ENCODE results near the gene DOK5. TPM values are rescaled to one million over a fixed set of nuclear protein-coding genes. Genes with fewer than 3 reads are reported as not detected.

Gene DOK5
- total RNA-seq, 2 experiments from 2014 or later, result not detected

DNA sequence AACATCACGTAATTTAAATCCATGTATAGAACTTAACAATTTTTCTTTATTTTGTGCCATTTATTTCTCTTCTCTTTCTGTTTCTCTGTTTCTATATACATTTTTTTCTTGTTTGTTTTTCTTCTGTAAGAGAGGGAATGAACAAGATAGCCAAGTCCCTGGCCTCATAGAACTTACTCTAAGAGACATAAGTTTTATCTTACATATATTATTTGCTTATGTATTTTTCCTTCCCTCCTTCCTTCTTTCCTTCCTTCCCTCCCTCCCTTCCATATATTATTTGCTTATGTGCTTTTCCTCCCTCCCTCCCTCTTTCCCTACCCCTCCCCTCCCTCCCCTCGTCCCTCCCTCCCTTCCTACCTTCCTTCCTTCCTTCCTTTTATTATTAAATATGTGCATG, 13.0 kb downstream of the DOK5 start:
- Mint-ChIP-seq H3K4me3 (no peak overlapping the region), H3K27ac (no peak overlapping the region), H3K9me3 (peaks cover 5% of the 10 kb centered on the region), H3K4me1 (ENCODE audit: low read depth) (no peaks in the 10 kb centered on the region), H3K36me3 (ENCODE audit: low read depth) (no peaks in the 10 kb centered on the region), H3K27me3 (peaks cover 17% of the 10 kb centered on the region)
- ATAC-seq (ENCODE audit: poor library complexity) (no peak), DNase-seq (no peak)
- Histone ChIP-seq H3K9me3 (ENCODE audit: control insufficient read depth in 1 of 2, insufficient read depth in 1 of 2, low read length in 2 of 2) (peaks cover 0 to 4% of the 10 kb centered on the region in 2 experiments), H3K36me3 (ENCODE audit: insufficient read depth, low read length) (no peaks in the 10 kb centered on the region), H3K4me1 (ENCODE audit: insufficient read depth, low read length) (no peaks in the 10 kb centered on the region), H3K27ac (ENCODE audit: low read depth in 1 of 2, low read length in 2 of 2) (no peak overlapping the region), H3K4me3 (ENCODE audit: low read length) (no peak overlapping the region), H3K27me3 (ENCODE audit: control insufficient read depth in 1 of 2, insufficient read depth in 2 of 2, low read length in 2 of 2) (peaks cover 0 to 2% of the 10 kb centered on the region in 2 experiments)
- TF ChIP-seq, protein P1, sequence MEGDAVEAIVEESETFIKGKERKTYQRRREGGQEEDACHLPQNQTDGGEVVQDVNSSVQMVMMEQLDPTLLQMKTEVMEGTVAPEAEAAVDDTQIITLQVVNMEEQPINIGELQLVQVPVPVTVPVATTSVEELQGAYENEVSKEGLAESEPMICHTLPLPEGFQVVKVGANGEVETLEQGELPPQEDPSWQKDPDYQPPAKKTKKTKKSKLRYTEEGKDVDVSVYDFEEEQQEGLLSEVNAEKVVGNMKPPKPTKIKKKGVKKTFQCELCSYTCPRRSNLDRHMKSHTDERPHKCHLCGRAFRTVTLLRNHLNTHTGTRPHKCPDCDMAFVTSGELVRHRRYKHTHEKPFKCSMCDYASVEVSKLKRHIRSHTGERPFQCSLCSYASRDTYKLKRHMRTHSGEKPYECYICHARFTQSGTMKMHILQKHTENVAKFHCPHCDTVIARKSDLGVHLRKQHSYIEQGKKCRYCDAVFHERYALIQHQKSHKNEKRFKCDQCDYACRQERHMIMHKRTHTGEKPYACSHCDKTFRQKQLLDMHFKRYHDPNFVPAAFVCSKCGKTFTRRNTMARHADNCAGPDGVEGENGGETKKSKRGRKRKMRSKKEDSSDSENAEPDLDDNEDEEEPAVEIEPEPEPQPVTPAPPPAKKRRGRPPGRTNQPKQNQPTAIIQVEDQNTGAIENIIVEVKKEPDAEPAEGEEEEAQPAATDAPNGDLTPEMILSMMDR (IDR thresholded peaks at IDR 0.05), result no peak
- POLR2A ChIA-PET, result no interaction called here
- CTCF ChIA-PET, result no interaction called here
- intact Hi-C loops (cut with DNase I, micrococcal nuclease), result no loop called here

DNA sequence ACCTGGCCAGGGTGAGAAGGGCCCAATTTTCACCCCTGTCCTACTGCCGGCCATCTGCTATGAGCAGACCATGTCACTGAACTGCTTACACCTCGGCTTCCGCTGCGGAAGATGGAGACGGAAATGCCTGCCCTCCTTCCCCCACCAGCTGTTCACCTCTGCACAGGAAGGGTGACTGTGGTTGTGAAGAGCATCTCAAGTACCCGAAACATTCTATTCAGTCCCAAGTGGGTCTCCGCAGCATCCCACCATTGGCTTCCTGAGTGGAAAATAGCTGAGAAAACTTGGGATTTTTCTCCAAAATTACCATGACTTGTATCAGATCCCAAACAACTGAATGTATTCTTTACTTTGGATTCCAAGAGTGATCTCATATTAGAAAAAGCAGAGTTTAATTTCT, 16.1 kb downstream of the DOK5 start:
- CTCF ChIA-PET, result no interaction called here
- DNase-seq (no peak), ATAC-seq (ENCODE audit: poor library complexity) (no peak)
- intact Hi-C loops (cut with DNase I, micrococcal nuclease), result no loop called here
- Histone ChIP-seq H3K4me3 (ENCODE audit: low read length) (no peak overlapping the region), H3K27ac (ENCODE audit: low read depth in 1 of 2, low read length in 2 of 2) (no peak overlapping the region), H3K4me1 (ENCODE audit: insufficient read depth, low read length) (no peaks in the 10 kb centered on the region), H3K36me3 (ENCODE audit: insufficient read depth, low read length) (no peaks in the 10 kb centered on the region), H3K9me3 (ENCODE audit: control insufficient read depth in 1 of 2, insufficient read depth in 1 of 2, low read length in 2 of 2) (peaks cover 0 to 4% of the 10 kb centered on the region in 2 experiments), H3K27me3 (ENCODE audit: control insufficient read depth in 1 of 2, insufficient read depth in 2 of 2, low read length in 2 of 2) (no peaks in the 10 kb centered on the region)
- Mint-ChIP-seq H3K4me3 (no peak overlapping the region), H3K27ac (no peak overlapping the region), H3K4me1 (ENCODE audit: low read depth) (no peaks in the 10 kb centered on the region), H3K27me3 (peaks cover 12% of the 10 kb centered on the region), H3K36me3 (ENCODE audit: low read depth) (no peaks in the 10 kb centered on the region), H3K9me3 (no peaks in the 10 kb centered on the region)
- POLR2A ChIA-PET, result no interaction called here
- TF ChIP-seq, protein P1 (IDR thresholded peaks at IDR 0.05), result no peak

DNA sequence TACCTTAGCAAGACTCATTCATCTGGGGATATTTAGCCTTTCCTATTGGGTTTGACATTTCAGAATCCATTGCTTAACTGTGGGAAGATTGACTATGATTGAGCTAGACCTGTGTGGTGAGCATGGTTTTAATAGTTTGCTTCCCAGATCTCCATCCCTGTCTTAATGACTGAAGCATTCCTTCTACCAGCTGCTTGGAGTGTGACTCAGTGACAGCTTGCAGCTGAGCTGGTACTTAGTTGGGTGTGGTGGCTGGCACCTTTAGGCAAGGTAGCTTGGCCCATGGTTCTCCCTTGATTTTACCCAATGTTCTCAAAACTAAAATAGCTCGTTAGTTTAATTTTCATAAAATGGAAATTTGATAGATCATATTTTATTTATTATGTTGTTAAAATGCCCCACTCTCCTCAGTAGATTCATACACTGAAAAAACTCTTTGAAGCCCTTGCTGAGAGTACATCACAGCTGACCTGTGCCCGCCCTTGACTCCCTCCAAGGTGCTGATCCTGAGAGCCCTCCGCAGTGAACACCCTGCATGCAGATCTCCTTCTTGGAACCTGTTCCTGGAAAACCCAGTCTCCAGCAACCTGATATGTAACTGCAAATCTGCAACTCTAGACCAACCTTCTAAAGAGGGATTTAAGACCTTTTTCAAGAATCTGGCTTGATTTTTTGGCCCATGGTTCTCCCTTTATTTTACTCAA, 19.1 kb downstream of the DOK5 start:
- no peaks in the 10 kb centered on the region for H3K36me3 Mint-ChIP-seq (ENCODE audit: low read depth)
- H3K4me3 ChIP-seq (ENCODE audit: low read length), result no peak overlapping the region
- no peaks in the 10 kb centered on the region for H3K4me1 Mint-ChIP-seq (ENCODE audit: low read depth)
- intact Hi-C loops (cut with DNase I, micrococcal nuclease), result no loop called here
- TF ChIP-seq, protein P1 (IDR thresholded peaks at IDR 0.05), result no peak
- no peaks in the 10 kb centered on the region for H3K27me3 ChIP-seq (ENCODE audit: control insufficient read depth in 1 of 2, insufficient read depth in 2 of 2, low read length in 2 of 2)
- no peaks in the 10 kb centered on the region for H3K36me3 ChIP-seq (ENCODE audit: insufficient read depth, low read length)
- POLR2A ChIA-PET, result no interaction called here
- no peak overlapping the region for H3K27ac Mint-ChIP-seq
- ATAC-seq (ENCODE audit: poor library complexity), result no peak
- peaks cover 13% of the 10 kb centered on the region for H3K27me3 Mint-ChIP-seq
- peaks cover 0 to 4% of the 10 kb centered on the region in 2 experiments for H3K9me3 ChIP-seq (ENCODE audit: control insufficient read depth in 1 of 2, insufficient read depth in 1 of 2, low read length in 2 of 2)
- no peak for DNase-seq
- no peaks in the 10 kb centered on the region for H3K4me1 ChIP-seq (ENCODE audit: insufficient read depth, low read length)
- CTCF ChIA-PET, result interaction anchor here (1.0 kb wide), 1 partner anchor 15 kb away, joined by 3 read pairs; no protein-coding TSS in a partner anchor
- H3K27ac ChIP-seq (ENCODE audit: low read depth in 1 of 2, low read length in 2 of 2), result no peak overlapping the region
- H3K4me3 Mint-ChIP-seq, result no peak overlapping the region
- H3K9me3 Mint-ChIP-seq, result no peaks in the 10 kb centered on the region
